H1 (cell line): ENCODE data around the gene SLC13A3. TPM values are rescaled to one million over a fixed set of nuclear protein-coding genes. Genes with fewer than 3 reads are reported as not detected.

ENCODE experiments used
- ASH2L ChIP-seq: fragments of 200-600, 300-600 bp; sonication (generic); IDR thresholded peaks from one replicate; pipeline ENCODE4 v1.7.1; 2017; ENCODE audit warnings: low read length
- ATF3 ChIP-seq: IDR thresholded peaks from 2 replicates; pipeline ENCODE4 v1.6.1; 2011; ENCODE audit warnings: low read depth, mild to moderate bottlenecking, low read length; ENCODE audit not compliant: insufficient read depth
- BCL11A ChIP-seq, 2 experiments: IDR thresholded peaks; one replicate each; pipeline ENCODE4 v1.6.1; 2011; ENCODE audit warnings: low read depth in 2 of 2, low read length in 2 of 2, mild to moderate bottlenecking in 2 of 2
- EGR1 ChIP-seq: IDR thresholded peaks from 2 replicates; pipeline ENCODE4 v1.6.1; 2011; ENCODE audit warnings: low read depth, low read length, borderline replicate concordance
- POLR2AphosphoS5 ChIP-seq: IDR thresholded peaks from 2 replicates; pipeline ENCODE4 v1.6.1; 2011; ENCODE audit warnings: low read depth, low read length
- SIX5 ChIP-seq: IDR thresholded peaks from 2 replicates; pipeline ENCODE4 v1.6.1; 2011; ENCODE audit warnings: mild to moderate bottlenecking, low read depth, low read length
- polyA plus RNA-seq, 7 experiments: library from polyadenylated mRNA; depleted of rRNA in 3 of 7; stranded (reverse) in 5 of 7; unstranded in 2 of 7; fragments of >200 nt in 5 of 7; fragments of 200-250 nt in 2 of 7; gene quantifications; 1 replicate in 5 of 7; 2 replicates in 1 of 7; 4 replicates in 1 of 7; pipeline versions ENCODE4 v1.2.1 to v1.2.3, GENCODE V29; 2011 to 2013; ENCODE audit warnings: missing spikeins in 2 of 7, mixed read lengths in 2 of 7
- total RNA-seq: library from RNA; stranded (reverse); fragmentation: NEBNext Ultra II Directional; extraction: Animal tissue kit (Norgen Biotek cat#: 25700); gene quantifications from 2 replicates; pipeline ENCODE4 v1.2.1, GENCODE V29; 2021

SLC13A3 gene
- total and polyA plus RNA-seq, 2 of the 8 experiments (the other 6 are each of a cell fraction or from before 2014, with no cell fraction given): 9.4 to 12.6 TPM

GRCh38 chr20:46680684-46681031, 29.4 kb upstream of the SLC13A3 start (continued):
- no peak for TF ChIP-seq ATF3
- no peak for TF ChIP-seq ASH2L
- TF ChIP-seq POLR2AphosphoS5: no peak
- no peak for TF ChIP-seq SIX5
- no peak for TF ChIP-seq EGR1
- TF ChIP-seq BCL11A (IDR thresholded peaks at IDR 0.05; ENCODE audit: low read depth in 2 of 2, low read length in 2 of 2): no peak
